Measurements from ENCODE around the gene ESR1.
"Not testable (repeated sequence)": the region's sequence is repeated elsewhere in the genome, so short reads cannot be mapped to it uniquely, and the experiment has no call there.

The ESR1 gene

DNA sequence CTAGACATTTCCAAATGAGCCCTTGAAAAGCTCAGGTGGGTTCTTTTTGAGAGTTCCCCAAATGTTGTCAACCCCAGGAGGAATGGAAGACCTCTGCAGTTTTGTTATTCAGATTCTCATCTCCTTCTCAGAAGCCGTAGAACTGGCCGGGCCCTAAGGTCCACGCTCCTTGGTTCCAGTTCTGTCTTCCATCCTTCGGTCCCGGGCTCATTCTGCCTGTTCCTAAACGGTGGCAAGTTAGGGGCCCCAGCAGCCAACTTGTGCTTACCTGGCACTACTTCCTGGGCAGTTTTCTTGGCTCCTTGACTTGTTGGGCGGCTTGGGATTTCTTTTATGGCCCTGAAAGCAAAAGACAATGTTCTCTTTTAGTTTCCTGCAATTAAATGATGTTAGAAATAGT lies 6.4 kb downstream of the ESR1 start:
- no peak for DNase-seq (ENCODE audit: low read depth in 2 of 2)

DNA sequence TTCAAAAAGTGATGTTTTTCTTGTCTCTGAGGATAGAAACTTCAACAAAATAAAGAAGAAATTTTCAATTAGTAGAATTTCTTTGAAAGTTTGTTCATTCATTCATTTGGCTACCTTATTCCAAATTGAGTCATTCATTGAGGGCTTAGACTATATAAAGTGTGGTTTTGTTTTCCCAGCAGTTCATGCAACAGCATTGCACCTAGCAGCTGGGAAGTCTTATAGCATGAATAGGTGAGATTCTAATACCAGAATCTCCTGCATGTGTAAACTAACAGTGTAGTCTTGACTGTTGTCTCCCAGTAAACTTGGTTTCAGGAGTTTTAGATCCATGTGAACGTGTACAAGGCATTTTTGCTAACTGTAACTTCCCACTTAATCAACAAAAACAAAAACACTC lies 7.1 kb downstream of the ESR1 start:
- DNase-seq (ENCODE audit: low read depth in 2 of 2) = no peak

DNA sequence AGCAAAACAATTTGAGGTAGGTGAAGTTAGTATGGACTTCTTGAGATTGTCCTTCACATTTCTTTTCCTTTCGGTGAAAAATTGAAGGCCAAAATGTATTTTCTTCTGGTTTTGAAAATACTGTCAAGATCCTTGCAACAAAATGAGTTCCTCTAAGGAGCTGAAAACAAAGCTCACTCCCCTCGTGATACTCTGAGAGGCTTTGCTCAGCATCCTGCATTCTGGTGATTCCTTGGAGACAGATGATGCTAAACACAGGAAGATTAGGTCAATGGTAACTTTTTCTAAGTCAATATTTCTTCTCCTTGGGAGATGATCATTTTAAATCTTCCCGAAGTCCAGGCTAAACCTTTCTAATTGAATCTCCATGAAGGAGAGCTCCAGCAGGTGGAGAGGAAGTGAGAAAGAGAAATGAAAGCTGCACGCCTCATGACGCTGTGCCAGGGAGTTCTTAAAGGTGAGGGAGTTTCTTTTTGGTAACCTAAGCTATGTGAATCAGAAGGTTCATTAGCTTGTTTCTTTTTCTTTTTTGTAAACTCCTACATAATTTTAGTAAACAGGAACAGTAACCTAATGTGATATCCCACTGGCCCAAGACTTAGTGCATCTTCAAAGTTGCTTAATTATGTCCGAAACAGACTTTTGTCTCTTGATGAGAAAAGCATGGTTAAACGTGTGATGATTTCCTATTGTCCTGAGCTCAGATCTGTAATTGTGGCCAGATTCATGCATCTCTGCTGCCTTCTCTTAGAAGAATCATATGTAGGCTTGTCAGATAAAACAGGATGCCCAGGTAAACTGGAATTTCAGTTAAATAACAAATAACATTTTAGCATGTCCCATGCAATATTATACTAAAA lies 15.0 kb downstream of the ESR1 start:
- DNase-seq (ENCODE audit: low read depth in 2 of 2) = no peak

DNA sequence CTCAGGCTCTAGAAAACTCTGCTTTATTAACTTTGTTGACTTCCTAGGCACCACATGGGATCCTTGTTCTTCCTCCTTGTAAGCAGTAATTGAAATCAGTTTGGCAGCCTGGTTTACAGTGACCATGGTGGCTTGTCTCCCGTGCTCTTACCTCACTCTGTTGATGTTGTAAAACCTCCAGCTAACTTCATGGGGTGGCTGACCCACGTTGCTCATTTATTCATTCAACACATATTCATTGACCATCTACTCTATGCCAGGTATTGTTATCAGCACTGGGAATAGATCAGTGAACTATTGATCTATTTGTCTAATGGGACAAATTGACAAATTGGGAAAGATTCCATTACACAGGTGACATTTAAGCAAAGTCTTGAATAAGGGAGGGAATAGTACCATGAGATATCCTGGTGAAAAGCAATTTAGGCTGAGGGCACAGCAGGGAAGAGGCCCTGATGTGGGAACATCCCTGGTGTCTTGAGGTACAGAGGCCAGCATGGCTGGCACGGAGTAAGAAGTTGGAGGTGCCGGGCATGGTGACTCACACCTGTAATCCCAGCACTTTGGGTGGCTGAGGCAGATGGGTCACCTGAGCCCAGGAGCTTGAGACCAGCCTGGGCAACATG lies 19.1 kb downstream of the ESR1 start:
- DNase-seq (ENCODE audit: low read depth in 2 of 2) = no peak

DNA sequence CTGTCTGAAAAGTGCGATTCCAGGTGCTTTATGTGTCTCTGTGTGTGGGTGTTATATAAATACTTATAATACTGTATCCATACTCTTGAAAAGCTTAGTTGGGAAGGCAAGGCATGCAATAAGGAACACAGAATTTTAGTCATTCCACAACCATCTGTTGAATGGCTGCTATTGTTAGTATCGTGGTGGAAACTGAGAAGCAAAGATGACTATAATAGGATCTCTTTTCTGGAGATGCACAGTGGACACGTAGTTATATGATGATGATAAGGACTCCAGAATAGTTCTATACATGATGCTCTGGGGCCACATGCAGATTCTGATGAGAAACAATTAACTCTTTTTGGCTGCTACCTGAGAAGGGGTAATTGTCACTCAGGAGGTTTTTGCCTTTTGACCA lies 25.2 kb downstream of the ESR1 start:
- no peak for DNase-seq (ENCODE audit: low read depth in 2 of 2)

DNA sequence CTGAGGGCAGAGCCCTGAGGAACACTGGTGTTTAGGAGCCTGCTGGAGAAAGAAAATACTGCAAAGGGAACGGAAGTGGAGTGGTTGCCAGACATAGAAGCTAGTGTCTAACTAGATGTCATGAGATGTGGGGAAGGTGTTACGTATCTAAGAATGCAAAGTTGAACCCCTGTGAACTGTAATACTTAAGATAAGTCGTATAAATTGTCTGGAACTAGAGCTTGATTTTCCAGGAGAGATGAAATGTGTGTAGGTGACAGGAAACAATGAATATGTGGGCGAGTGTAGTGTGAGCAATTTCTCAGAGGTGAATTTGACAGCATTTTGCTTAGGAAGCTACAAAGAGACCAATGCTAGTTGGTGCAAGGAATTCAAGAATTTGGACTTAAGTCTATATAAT lies 27.9 kb downstream of the ESR1 start:
- no peak for DNase-seq (ENCODE audit: low read depth in 2 of 2)

DNA sequence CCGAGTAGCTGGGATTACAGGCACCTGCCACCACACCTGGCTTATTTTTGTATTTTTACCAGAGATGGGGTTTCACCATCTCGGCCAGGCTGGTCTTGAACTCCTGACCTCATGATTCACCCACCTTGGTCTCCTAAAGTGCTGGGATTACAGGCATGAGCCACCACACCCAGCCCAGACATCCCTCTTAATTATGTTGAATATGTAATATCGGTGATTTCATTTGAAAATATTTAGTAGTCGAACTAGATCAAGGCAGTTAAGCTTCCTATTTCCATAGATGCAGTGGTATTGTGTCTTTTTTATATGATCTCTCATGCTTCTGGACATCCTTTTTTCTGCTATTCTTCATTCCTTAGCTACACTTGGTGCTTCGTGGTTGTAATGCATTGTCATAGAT lies 29.7 kb downstream of the ESR1 start:
- DNase-seq (ENCODE audit: low read depth in 2 of 2) = no peak

DNA sequence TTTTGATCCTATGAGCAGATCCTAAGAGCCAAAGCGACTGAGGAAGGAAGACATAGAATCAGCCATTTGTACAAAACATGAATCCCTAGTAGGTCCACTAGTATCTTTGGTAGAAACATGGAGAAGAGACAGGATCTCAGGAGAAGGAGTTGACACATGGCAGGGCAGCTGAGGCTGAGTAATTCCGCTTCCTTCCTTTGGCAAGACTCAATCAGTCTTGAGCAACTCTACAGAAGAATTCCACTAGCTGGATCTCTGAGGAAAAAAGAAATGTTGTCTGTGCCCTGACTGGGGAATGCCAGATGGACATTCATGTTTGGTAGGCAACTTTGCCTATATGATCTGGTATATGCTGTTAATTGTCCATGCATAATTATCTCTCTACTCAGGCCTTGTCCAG lies 35.3 kb downstream of the ESR1 start:
- no peak for DNase-seq (ENCODE audit: low read depth in 2 of 2)

DNA sequence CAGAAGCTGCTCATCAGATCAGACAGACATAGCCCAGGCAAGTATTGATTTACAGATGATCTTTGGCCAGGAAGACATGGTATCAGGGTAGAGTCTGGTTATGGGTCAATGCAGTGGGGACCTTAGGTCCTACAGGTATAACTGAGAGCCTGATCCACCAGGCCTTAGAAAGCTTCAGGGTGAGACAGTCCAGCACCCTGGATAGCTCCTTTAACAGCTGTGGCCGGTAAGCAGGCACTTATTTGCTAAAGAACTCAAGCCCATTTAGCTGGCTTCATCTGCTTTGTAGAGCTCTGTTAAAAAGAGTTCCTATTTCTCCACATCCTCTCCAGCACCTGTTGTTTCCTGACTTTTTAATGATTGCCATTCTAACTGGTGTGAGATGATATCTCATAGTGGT lies 39.6 kb downstream of the ESR1 start:
- no peak for DNase-seq (ENCODE audit: low read depth in 2 of 2)

DNA sequence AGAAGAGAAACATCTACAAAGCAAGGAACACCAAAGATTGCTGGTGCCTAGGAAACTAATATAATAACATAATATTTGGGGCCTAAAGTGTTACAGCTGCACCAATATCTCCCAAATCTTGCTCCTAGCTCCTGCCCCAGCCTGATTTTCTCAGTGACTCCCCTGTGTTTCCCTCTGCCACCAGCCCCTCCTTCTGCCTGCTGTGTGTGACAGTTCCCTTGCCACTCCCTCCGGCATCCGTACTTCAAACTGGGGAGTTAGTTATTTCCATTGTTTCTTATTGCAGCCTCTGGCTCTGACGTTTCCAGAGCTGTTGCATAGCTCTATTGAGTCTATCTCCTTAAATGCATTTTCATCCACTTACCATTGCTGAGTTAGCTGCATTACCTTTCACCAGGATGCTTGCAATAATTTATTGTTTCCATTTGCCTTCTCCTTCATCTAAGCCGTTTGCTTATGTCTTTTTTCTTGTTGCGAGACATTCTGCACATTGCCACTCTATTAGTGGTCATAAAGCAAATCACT lies 43.1 kb downstream of the ESR1 start:
- DNase-seq (ENCODE audit: low read depth in 2 of 2) = no peak

DNA sequence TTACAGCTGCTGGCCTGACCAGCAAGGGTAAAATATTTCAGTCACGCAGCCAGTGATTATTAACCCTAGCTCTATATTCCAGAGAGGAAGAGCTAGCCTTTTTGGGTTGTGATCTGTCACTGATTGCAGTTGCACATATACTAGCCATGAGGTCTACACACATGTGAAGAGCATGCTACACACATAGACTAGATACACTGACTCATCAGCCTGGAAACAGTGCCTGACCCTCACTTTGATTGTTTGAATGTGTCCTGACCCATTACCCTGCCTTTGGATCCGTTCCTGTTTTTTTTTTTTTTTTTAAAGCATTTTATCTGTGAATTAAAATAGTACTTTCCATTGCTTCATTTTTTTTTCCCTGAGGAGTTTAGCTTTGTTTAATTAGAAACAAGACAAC lies 50.8 kb downstream of the ESR1 start:
- DNase-seq (ENCODE audit: low read depth in 2 of 2) = no peak

DNA sequence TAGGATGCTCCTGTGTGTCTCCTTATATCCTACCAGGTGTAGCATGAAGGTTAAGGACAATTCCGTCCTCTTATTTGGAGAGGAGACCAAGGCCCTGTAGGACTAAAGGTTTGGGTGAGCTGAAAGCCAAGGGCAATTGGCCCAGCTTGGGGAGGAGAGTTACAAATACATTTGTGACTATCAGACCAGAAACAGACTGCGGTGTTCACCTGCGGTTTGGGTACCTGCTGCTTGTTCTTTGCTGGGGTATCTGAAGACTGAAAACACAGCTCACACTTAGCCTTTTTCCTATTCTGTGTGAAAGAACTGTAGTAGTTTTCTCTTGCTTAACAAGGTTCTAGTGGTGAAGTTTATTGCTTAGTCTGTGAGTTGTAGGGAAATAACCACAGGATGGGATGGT lies 55.0 kb downstream of the ESR1 start:
- DNase-seq (ENCODE audit: low read depth in 2 of 2) = no peak

DNA sequence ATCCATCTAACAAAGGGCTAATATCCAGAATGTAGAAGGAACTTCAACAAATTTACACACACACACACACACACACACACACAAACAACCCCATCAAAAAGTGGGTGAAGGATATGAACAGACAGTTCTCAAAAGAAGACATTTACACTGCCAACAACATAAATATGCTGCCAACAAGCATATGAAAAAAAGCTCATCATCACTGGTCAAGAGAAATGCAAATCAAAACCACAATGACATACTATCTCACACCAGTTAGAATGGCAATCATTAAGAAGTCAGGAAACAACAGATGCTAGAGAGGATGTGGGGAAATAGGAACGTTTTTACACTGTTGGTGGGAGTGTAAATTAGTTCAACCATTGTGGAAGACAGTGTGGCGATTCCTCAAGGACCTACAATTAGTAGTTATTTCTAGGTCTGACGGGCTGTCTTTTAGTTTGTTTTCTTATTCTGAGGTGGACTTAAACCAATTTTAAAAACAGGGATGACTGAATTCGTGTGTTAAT lies 59.9 kb downstream of the ESR1 start:
- DNase-seq (ENCODE audit: low read depth in 2 of 2) = not testable (repeated sequence)

DNA sequence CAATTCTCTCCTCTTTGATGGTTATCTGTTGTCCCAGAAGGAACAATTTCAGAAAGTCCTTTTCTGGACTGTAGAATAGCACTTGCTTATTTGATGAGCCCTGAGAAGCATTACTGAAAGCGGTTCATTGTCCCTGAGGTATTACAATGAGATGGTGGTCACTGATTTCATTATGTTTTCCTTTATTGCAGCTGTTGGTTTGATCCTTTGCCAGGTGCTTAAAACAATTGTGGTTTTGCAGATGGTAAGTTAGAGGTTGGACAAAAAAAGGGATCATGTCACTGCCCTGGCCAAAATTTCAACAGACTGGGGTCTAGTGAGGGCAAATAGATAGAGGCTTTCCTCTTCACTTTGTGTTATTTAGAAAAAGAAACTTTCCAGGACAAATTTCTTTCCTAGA lies 61.9 kb downstream of the ESR1 start:
- no peak for DNase-seq (ENCODE audit: low read depth in 2 of 2)

DNA sequence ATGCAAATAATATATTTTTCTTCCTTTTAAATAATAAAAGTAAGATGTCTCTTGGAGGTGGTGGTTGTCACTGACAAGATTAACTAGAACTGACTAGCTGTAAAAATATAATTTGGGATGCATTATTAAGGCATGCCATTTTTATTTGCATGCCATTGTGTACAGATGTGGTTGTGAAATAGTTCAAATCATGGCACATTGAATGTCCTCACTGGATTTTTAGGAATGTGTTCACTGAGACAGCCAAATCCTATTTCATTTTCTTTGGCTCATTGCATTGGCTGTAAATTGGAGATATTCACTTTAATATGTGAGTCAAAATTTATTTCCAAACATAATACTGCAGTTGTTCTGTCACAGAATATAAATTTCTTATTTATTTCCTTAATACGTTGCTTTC lies 62.3 kb downstream of the ESR1 start:
- no peak for DNase-seq (ENCODE audit: low read depth in 2 of 2)

DNA sequence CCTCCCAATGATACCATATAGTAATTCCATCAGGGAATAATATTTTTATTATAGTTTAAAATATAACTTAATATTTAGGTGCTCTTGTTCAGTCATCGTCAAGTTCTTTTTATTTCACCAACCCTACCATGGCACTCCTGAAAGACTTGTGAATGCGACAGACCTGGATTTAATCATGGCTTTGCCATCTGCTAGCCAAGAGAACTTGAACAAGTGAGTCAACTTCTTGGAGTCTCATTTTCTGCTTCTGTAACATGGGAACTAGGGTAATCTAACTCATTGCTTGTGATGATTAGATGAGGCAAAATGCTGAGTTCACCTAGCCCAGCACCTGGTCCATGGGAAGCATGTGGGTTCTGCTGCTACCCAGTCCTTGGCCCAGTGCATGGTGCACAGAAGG lies 62.9 kb downstream of the ESR1 start:
- no peak for DNase-seq (ENCODE audit: low read depth in 2 of 2)

DNA sequence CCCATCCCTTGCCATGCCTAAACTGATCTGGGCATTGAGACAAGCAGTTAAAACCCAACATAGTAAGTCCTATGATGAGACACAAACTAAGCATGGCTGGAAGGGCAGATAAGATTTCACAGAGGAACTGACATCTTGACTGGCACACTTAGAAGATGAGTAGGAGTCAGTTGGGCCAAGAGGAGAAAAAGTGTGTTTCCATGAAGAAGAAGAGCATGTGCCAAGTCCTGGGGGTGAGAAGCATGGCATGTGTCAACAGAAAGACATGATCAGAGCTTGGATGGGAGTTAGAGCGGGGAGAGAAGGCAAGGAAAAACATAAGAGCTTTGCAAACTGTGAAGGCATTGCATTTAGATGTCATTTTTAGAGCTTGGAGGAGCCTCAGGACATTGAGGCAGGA lies 68.0 kb downstream of the ESR1 start:
- no peak for DNase-seq (ENCODE audit: low read depth in 2 of 2)

DNA sequence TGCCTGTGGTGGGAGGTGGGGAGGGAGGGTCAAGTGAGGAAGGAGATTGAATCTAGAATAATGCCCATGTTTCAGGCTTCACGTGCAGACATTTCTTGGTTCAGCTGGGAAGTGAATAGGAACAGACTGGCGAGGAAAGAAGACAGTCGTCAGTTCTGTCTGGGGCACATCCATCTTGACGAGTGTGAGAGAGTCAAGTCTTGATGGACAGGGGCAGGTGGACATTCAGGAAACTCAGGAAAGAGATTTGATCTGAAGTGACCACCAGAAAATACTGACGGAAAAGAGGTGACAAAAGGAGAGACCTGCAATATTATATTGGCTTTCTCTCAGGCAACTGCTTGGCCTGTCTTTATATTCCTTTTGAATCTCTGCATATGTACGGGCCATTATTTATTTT lies 68.6 kb downstream of the ESR1 start:
- DNase-seq (ENCODE audit: low read depth in 2 of 2) = no peak

DNA sequence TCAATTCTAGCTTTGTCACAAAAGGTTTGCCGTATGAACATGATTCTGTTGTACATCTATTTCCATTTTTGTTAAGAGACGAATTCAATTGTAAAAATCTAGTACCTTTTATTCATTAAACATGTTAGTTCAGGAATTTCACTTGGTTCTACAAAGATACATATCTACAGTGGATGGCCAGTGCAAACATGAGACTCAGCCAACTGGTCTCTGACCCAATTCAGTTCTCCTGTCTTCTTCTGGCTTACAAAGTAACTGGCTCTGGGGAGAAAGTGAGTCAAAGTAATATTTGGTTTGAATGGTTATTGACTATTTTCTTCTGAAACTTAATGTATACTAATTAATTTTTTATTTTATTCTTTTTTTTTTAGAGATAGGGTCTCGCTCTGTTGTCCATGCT lies 70.0 kb downstream of the ESR1 start:
- no peak for DNase-seq (ENCODE audit: low read depth in 2 of 2)

DNA sequence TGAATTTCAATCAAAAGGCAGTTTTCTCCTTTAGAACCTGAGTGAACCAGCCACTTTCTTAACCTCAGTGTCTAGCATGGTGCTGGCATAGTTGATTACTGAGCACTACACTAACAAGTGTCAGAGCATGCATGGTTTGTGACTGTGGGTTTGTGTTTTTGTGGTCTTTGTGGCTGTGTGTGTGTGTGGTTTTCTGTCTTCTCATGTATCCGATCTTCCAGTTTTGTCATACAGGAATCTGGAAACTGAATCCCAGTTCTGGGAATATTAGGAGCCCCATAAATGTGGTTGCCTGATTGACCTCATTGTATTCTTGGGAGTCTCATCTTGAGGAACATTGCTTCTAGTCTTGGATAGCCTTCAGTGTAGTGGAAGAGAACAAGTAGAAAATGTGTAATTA lies 73.7 kb downstream of the ESR1 start:
- DNase-seq (ENCODE audit: low read depth in 2 of 2) = no peak

DNA sequence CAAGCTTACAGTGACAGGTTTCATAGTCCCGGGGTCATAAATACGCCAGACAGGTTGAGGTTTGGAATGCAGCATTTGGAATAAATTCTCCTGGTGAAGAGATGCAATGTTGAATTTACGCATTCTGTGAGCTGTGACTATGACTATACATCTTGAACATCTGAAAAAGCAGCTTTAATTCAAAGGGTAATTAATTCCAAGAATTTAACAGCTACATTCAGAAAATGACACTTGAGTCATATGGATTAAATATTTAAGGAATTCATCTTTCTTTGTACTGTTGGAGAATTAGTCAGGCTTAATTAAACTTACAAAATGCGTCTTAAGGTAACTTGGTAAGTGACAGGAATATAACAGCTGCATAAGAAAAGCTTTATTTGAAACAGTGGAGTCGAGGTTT lies 74.7 kb downstream of the ESR1 start:
- no peak for DNase-seq (ENCODE audit: low read depth in 2 of 2)

DNA sequence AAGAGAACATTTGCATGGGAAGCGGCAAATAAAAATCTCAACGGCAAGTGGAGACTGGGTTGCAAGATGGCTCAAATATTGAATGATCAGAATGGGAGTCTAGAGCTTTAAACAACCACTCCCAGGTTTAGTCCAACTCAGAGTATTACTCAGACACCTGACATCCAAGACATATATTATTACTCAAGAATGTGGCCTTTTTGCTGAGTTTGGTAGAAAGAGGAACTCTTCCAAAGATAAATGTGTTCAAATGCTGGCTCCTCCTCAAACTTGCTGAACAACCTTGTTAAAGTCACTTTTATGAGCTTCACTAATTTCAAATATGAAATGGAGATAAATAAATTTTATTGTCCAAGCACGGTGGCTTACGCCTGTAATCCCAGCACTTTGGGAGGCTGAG lies 77.8 kb downstream of the ESR1 start:
- DNase-seq (ENCODE audit: low read depth in 2 of 2) = no peak

DNA sequence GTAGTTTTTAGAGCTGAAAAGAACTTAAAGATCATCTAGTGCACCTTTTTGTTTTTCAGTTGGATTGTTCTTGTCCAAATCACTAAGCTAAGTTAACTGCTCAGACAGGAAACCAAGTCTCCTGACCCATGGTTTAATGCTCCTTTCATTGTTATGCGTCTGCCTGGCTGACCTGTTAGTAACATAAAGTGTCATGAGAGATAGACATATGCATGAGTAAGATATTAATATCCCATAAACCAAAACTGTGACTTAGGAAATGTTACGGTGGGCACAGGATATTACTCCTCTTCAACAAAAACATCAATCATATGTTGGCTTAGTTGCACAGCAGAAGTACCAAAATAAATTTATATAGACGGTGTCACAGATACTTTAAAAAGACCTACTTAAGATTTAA lies 84.0 kb downstream of the ESR1 start:
- no peak for DNase-seq (ENCODE audit: low read depth in 2 of 2)
